B cell (primary cell): ENCODE results near the gene GPR108. TPM values are rescaled to one million over a fixed set of nuclear protein-coding genes. Genes with fewer than 3 reads are reported as not detected.

Source experiments
- ATAC-seq: fragments of 200-7000 bp; cut with Tn5 transposase; one replicate; pipeline ENCODE4 v1.10.0; 2021; ENCODE audit warnings: low read depth, mild to moderate bottlenecking, moderate number of reproducible peaks, moderate library complexity
- CTCF ChIA-PET: fragments of 350-600 bp; sonication (Branson Sonifier 250); formaldehyde crosslinking; loops from one replicate; lab custom pipeline; 2021; ENCODE audit warnings: antibody characterized with exemption, inconsistent platforms; lab: Charles Lee
- POLR2A ChIA-PET: fragments of 350-600 bp; sonication (Branson Sonifier 250); formaldehyde crosslinking; loops from one replicate; lab custom pipeline; 2021; ENCODE audit warnings: antibody characterized with exemption; lab: Charles Lee
- DNase-seq: peaks from one replicate; pipeline ENCODE4 v3.0.0; 2013
- H2AFZ ChIP-seq: 2 replicates; pipeline ENCODE4 v1.6.1; 2012; ENCODE audit warnings: mild to moderate bottlenecking, low read depth, low read length; ENCODE audit not compliant: insufficient read depth, poor library complexity, severe bottlenecking
- H3K27ac ChIP-seq, 2 donors: 1 replicate in 1 of 2; 2 replicates in 1 of 2; pipeline ENCODE4 v1.5.1; 2012 to 2013; ENCODE audit warnings: low read length in 2 of 2, mild to moderate bottlenecking in 2 of 2, moderate library complexity in 1 of 2
- H3K27me3 ChIP-seq, 4 experiments: fragments of 200-600 bp in 1 of 4; sonication (generic) in 1 of 4; replicated peaks in 1 of 4; 1 replicate in 2 of 4; 2 replicates in 2 of 4; pipeline versions ENCODE4 v1.6.1 to v1.7.0; 2013 to 2016; ENCODE audit warnings: low read length in 3 of 4, mild to moderate bottlenecking in 2 of 4, mixed read lengths in 1 of 4, moderate library complexity in 1 of 4; ENCODE audit not compliant: insufficient read depth in 4 of 4, control insufficient read depth in 3 of 4; ENCODE audit errors: control extremely low read depth in 1 of 4
- H3K36me3 ChIP-seq, 2 experiments: replicated peaks in 1 of 2; 1 replicate in 1 of 2; 2 replicates in 1 of 2; pipeline versions ENCODE4 v1.6.1 to v1.7.1; 2013; ENCODE audit warnings: low read length in 1 of 2; ENCODE audit not compliant: insufficient read depth in 2 of 2, control insufficient read depth in 1 of 2; ENCODE audit errors: control extremely low read depth in 1 of 2, extremely low read depth in 1 of 2
- H3K4me1 ChIP-seq, 2 donors: fragments of 200-600 bp in 1 of 2; sonication (generic) in 1 of 2; 1 replicate in 1 of 2; 2 replicates in 1 of 2; pipeline versions ENCODE4 v1.5.1 to v1.6.1; 2013 to 2017; ENCODE audit warnings: low read length in 2 of 2; ENCODE audit not compliant: control insufficient read depth in 2 of 2, insufficient read depth in 2 of 2
- H3K4me2 ChIP-seq: replicated peaks from 2 replicates; pipeline ENCODE3; 2012; ENCODE audit warnings: mild to moderate bottlenecking, low read depth, low read length; ENCODE audit not compliant: poor library complexity, severe bottlenecking
- H3K4me3 ChIP-seq, 5 experiments: fragments of 200-600 bp in 1 of 5; sonication (generic) in 1 of 5; 1 replicate in 3 of 5; 2 replicates in 2 of 5; pipeline versions ENCODE4 v1.5.1 to v1.7.0; 2011 to 2016; ENCODE audit warnings: low read length in 4 of 5, mild to moderate bottlenecking in 4 of 5, low read depth in 2 of 5, control low read depth in 1 of 5, moderate library complexity in 1 of 5; ENCODE audit not compliant: insufficient read depth in 1 of 5; ENCODE audit errors: control extremely low read depth in 1 of 5, extremely low read depth in 1 of 5
- H3K79me2 ChIP-seq: fragments of 200-600 bp; sonication (generic); one replicate; pipeline ENCODE4 v1.6.0; 2016; ENCODE audit warnings: low read length; ENCODE audit not compliant: control insufficient read depth, insufficient read depth
- H3K9ac ChIP-seq: fragments of 200-600 bp; sonication (generic); 2 replicates; pipeline ENCODE4 v1.6.1; 2017; ENCODE audit warnings: mild to moderate bottlenecking, low read length, moderate library complexity
- H3K9me3 ChIP-seq, 3 donors: one replicate each; pipeline versions ENCODE4 v1.6.1 to v1.7.1; 2013; ENCODE audit warnings: low read length in 2 of 3; ENCODE audit not compliant: control insufficient read depth in 2 of 3, insufficient read depth in 1 of 3; ENCODE audit errors: control extremely low read depth in 1 of 3
- H4K20me1 ChIP-seq: 2 replicates; pipeline ENCODE4 v1.6.0; 2012; ENCODE audit warnings: mild to moderate bottlenecking, low read length; ENCODE audit not compliant: insufficient read depth, control insufficient read depth, poor library complexity, severe bottlenecking
- H3K27ac Mint-ChIP-seq: one replicate; pipeline ENCODE4 v1.8.0; 2021; ENCODE audit warnings: mixed read lengths
- H3K27me3 Mint-ChIP-seq: one replicate; pipeline ENCODE4 v1.8.0; 2021; ENCODE audit warnings: mixed read lengths
- H3K4me1 Mint-ChIP-seq: one replicate; pipeline ENCODE4 v1.8.0; 2021; ENCODE audit warnings: mixed read lengths
- H3K4me3 Mint-ChIP-seq: one replicate; pipeline ENCODE4 v1.8.0; 2021; ENCODE audit warnings: mixed read lengths
- H3K9me3 Mint-ChIP-seq: one replicate; pipeline ENCODE4 v1.8.0; 2022; ENCODE audit warnings: mixed read lengths; ENCODE audit not compliant: insufficient read depth
- CTCF ChIP-seq: fragments of 200-600 bp; IDR thresholded peaks from one replicate; pipeline ENCODE4 v1.8.0; 2022; ENCODE audit warnings: antibody characterized with exemption, mild to moderate bottlenecking
- EZH2 ChIP-seq: IDR thresholded peaks from 2 replicates; pipeline ENCODE4 v1.6.1; 2012; ENCODE audit warnings: borderline replicate concordance, low read depth, mild to moderate bottlenecking, moderate library complexity, low read length; ENCODE audit not compliant: insufficient read depth, poor library complexity, severe bottlenecking
- WGBS: methylation state at CpG from one replicate; pipeline ENCODE4 v1.1.5; 2013; ENCODE audit warnings: missing lambda C conversion rate; ENCODE audit not compliant: insufficient coverage; 5-methylcytosine and 5-hydroxymethylcytosine counted together
- intact Hi-C: fragments of 100-400 bp; cut with micrococcal nuclease; formaldehyde crosslinking; loops from one replicate; pipeline ENCODE4 v1.10.0; 2022
- polyA plus RNA-seq: library from polyadenylated mRNA; depleted of rRNA; stranded (reverse); fragments of >200 nt; gene quantifications from 2 replicates; pipeline ENCODE4 v1.2.3, GENCODE V29; 2012
- total RNA-seq, 2 donors: library from RNA; stranded (reverse); fragments of 120-200 nt in 1 of 2; gene quantifications; 1 replicate in 1 of 2; 2 replicates in 1 of 2; pipeline versions ENCODE4 v1.2.3 to v1.2.4, GENCODE V29; 2013 to 2022

Gene GPR108
- total and polyA plus RNA-seq, 2 donors (not counting 1 experiment from before 2014, with no cell fraction given), result 79.0 to 82.5 TPM

DNA sequence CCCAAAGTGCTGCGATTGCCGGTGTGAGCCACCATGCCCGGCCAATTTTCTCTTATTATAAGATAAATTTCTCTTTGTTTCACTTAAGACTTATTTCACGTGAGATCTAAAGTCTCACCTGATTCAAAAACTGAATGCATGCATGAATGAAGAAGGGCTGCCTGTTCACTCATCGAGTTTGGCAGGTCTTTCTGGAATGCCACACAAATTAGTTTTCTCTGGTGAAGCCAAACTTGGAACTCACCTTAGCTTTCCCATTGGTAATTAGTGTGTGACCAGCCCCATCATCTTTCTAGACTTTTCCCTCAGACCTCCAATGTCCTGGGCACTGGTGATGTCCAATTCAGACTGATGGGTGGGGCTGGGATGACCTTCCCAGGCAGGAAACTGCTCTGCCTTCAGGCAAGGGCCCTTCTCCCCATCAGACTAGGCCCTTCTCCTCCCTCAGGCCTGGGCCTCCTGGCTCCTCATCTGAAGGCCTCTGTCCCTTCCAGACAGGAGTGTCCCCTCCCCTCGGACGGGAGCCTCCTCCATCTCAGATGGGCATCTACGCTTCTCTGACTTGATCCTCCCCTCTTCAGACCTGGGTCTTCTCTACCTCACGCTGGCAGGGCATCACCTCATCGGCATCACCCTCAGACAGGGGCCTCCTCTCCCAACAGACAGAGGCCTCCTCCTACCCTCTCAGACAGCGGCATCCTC lies 31.3 kb downstream of the GPR108 start:
- Mint-ChIP-seq H3K27ac (no peak overlapping the region), H3K9me3 (no peaks in the 10 kb centered on the region), H3K27me3 (peaks cover 22% of the 10 kb centered on the region), H3K4me3 (no peak overlapping the region), H3K4me1 (peaks cover 9% of the 10 kb centered on the region)
- Histone ChIP-seq H3K36me3 (no peaks in the 10 kb centered on the region), H3K4me2 (no peak overlapping the region), H3K4me3 (no peak overlapping the region), H3K27me3 (peaks cover 0 to 24% (median 4%) of the 10 kb centered on the region in 4 experiments), H3K9me3 (no peaks in the 10 kb centered on the region), H2AFZ (no peak overlapping the region), H3K4me1 (peaks cover 3 to 11% of the 10 kb centered on the region in 2 donors), H3K79me2 (no peaks in the 10 kb centered on the region), H3K9ac (no peak overlapping the region), H3K27ac (no peak overlapping the region), H4K20me1 (no peaks in the 10 kb centered on the region)
- ChIA-PET CTCF (no interaction called here), POLR2A (interaction anchor here (0.6 kb wide), 1 partner anchor 810 kb away, joined by 3 read pairs; no protein-coding TSS in a partner anchor)
- DNase-seq, result no peak
- intact Hi-C loops, result no loop called here
- TF ChIP-seq CTCF (no peak), EZH2 (no peak)
- ATAC-seq, result no peak
- WGBS, result 94% methylated on average over 7 of the region's 11 CpGs

GRCh38 chr19:6700586-6701316 lies 36.6 kb downstream of the GPR108 start:
- 96% methylated on average over 5 of the region's 8 CpGs for WGBS
- POLR2A ChIA-PET, result no interaction called here
- no peak for TF ChIP-seq CTCF
- no peak for TF ChIP-seq EZH2

More at GRCh38 chr19:6700586-6701316, 36.6 kb downstream of the GPR108 start:
- Mint-ChIP-seq H3K4me3 (no peak overlapping the region), H3K4me1 (no peaks in the 10 kb centered on the region), H3K9me3 (no peaks in the 10 kb centered on the region), H3K27me3 (no peaks in the 10 kb centered on the region), H3K27ac (no peak overlapping the region)
- H3K4me3 ChIP-seq, result no peak overlapping the region
- no peak overlapping the region for H3K9ac ChIP-seq
- H4K20me1 ChIP-seq, result no peaks in the 10 kb centered on the region
- H3K9me3 ChIP-seq, result peaks cover 0 to 3% (median 0%) of the 10 kb centered on the region in 3 donors
- DNase-seq (no peak), ATAC-seq (no peak)
- no peaks in the 10 kb centered on the region for H3K79me2 ChIP-seq
- no peaks in the 10 kb centered on the region for H3K36me3 ChIP-seq
- peaks cover 0 to 2% (median 0%) of the 10 kb centered on the region in 4 experiments for H3K27me3 ChIP-seq
- no peaks in the 10 kb centered on the region for H3K4me1 ChIP-seq
- no peak overlapping the region for H3K4me2 ChIP-seq
- no peak overlapping the region for H3K27ac ChIP-seq
- no peak overlapping the region for H2AFZ ChIP-seq
- CTCF ChIA-PET, result no interaction called here
- intact Hi-C loops, result no loop called here
